ENCODE data around the gene CENPP. TPM values are rescaled to one million over a fixed set of nuclear protein-coding genes. Genes with fewer than 3 reads are reported as not detected.

Gene CENPP
- total RNA-seq, 1 donor from 2014 or later = 4.5 TPM

DNA sequence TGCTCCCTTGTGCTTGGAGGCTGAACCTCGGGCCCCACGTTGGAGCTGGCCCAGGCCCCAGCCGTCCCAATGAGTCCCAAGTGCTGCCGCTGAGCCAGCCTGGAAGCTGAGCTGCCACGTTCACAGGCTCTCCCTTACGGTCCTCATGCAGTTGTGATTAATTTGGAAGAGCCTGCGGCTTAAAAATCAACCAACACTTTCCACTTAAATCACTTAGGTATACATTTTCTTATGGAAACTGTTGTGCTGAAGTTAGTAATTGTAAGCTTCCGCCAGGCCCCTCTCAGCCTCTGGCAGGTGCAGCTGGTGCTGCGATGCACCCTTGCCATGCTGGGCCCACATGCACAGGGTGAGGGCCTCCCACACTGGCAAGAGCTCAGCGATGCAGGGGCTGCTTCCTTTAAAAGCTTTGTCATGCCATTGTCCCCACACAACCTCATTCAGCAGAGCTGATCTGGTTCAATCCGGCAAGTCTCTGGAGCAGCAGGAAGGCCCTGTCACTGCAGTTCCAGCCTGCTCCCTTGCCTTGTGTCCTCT lies 283.2 kb downstream of the CENPP start:
- TF ChIP-seq, protein P1, sequence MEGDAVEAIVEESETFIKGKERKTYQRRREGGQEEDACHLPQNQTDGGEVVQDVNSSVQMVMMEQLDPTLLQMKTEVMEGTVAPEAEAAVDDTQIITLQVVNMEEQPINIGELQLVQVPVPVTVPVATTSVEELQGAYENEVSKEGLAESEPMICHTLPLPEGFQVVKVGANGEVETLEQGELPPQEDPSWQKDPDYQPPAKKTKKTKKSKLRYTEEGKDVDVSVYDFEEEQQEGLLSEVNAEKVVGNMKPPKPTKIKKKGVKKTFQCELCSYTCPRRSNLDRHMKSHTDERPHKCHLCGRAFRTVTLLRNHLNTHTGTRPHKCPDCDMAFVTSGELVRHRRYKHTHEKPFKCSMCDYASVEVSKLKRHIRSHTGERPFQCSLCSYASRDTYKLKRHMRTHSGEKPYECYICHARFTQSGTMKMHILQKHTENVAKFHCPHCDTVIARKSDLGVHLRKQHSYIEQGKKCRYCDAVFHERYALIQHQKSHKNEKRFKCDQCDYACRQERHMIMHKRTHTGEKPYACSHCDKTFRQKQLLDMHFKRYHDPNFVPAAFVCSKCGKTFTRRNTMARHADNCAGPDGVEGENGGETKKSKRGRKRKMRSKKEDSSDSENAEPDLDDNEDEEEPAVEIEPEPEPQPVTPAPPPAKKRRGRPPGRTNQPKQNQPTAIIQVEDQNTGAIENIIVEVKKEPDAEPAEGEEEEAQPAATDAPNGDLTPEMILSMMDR (IDR thresholded peaks at IDR 0.05; ENCODE audit: unreplicated experiment) = no peak
- H3K4me1 Mint-ChIP-seq (ENCODE audit: unreplicated experiment) = peaks cover 8% of the 10 kb centered on the region
- peak overlapping the region; percentile 80 for H3K27ac Mint-ChIP-seq (ENCODE audit: unreplicated experiment)
- H3K27me3 Mint-ChIP-seq (ENCODE audit: unreplicated experiment) = no peaks in the 10 kb centered on the region
- no peaks in the 10 kb centered on the region for H3K9me3 Mint-ChIP-seq (ENCODE audit: unreplicated experiment)
- peaks cover 13% of the 10 kb centered on the region for H3K36me3 Mint-ChIP-seq (ENCODE audit: low read depth, unreplicated experiment)
- no peak overlapping the region for H3K4me3 Mint-ChIP-seq (ENCODE audit: unreplicated experiment)
- no peak for DNase-seq (ENCODE audit: low spot score)

- DNase-seq (ENCODE audit: low spot score) = no peak
- no peak overlapping the region for H3K27ac Mint-ChIP-seq (ENCODE audit: unreplicated experiment)
- H3K27me3 Mint-ChIP-seq (ENCODE audit: unreplicated experiment) = no peaks in the 10 kb centered on the region
- peaks cover 28% of the 10 kb centered on the region for H3K36me3 Mint-ChIP-seq (ENCODE audit: low read depth, unreplicated experiment)
- TF ChIP-seq, protein P1 (IDR thresholded peaks at IDR 0.05; ENCODE audit: unreplicated experiment) = no peak
- H3K4me1 Mint-ChIP-seq (ENCODE audit: unreplicated experiment) = peaks cover 13% of the 10 kb centered on the region
- no peaks in the 10 kb centered on the region for H3K9me3 Mint-ChIP-seq (ENCODE audit: unreplicated experiment)
- no peak overlapping the region for H3K4me3 Mint-ChIP-seq (ENCODE audit: unreplicated experiment)
These were observed 285.0 kb downstream of the CENPP start for GRCh38 chr9:92610470-92611420.

- Mint-ChIP-seq H3K27me3 (ENCODE audit: unreplicated experiment) (no peaks in the 10 kb centered on the region), H3K9me3 (ENCODE audit: unreplicated experiment) (no peaks in the 10 kb centered on the region), H3K27ac (ENCODE audit: unreplicated experiment) (no peak overlapping the region), H3K36me3 (ENCODE audit: low read depth, unreplicated experiment) (peaks cover 32% of the 10 kb centered on the region), H3K4me1 (ENCODE audit: unreplicated experiment) (peaks cover 14% of the 10 kb centered on the region), H3K4me3 (ENCODE audit: unreplicated experiment) (no peak overlapping the region)
- TF ChIP-seq, protein P1 (IDR thresholded peaks at IDR 0.05; ENCODE audit: unreplicated experiment) = no peak
- no peak for DNase-seq (ENCODE audit: low spot score)
These were observed 286.0 kb downstream of the CENPP start for GRCh38 chr9:92611621-92612285.

- H3K27ac Mint-ChIP-seq (ENCODE audit: unreplicated experiment) = no peak overlapping the region
- peaks cover 14% of the 10 kb centered on the region for H3K4me1 Mint-ChIP-seq (ENCODE audit: unreplicated experiment)
- no peaks in the 10 kb centered on the region for H3K27me3 Mint-ChIP-seq (ENCODE audit: unreplicated experiment)
- no peaks in the 10 kb centered on the region for H3K9me3 Mint-ChIP-seq (ENCODE audit: unreplicated experiment)
- H3K4me3 Mint-ChIP-seq (ENCODE audit: unreplicated experiment) = no peak overlapping the region
- no peak for DNase-seq (ENCODE audit: low spot score)
- peaks cover 32% of the 10 kb centered on the region for H3K36me3 Mint-ChIP-seq (ENCODE audit: low read depth, unreplicated experiment)
- TF ChIP-seq, protein P1 (IDR thresholded peaks at IDR 0.05; ENCODE audit: unreplicated experiment) = no peak
These were observed 286.5 kb downstream of the CENPP start for GRCh38 chr9:92612292-92612691.

All from endothelial cell (in vitro differentiated cells).